NCI-H2196 (cell line): ENCODE measurements around the gene APOA1.
A peak's percentile ranks its signal among the peaks of the same experiment; 100 is the strongest.

ENCODE experiments used
- DNase-seq: peaks from one replicate; lab custom pipeline; 2025; ENCODE audit not compliant: unreplicated experiment; lab: John Stamatoyannopoulos, UW

APOA1 gene

GRCh38 chr11:116791002-116791812 is 46.2 kb downstream of the APOA1 start:
- peak; percentile 61 for DNase-seq

- DNase-seq = no peak
Measured at GRCh38 chr11:116790167-116791001, 47.0 kb downstream of the APOA1 start.

GRCh38 chr11:116788975-116789374 is 48.4 kb downstream of the APOA1 start:
- DNase-seq = no peak

- DNase-seq = no peak
Measured at GRCh38 chr11:116788534-116788933, 48.9 kb downstream of the APOA1 start.

- peak; percentile 76 for DNase-seq
Measured at GRCh38 chr11:116787786-116788486, 49.5 kb downstream of the APOA1 start, which contains the start of gene ZPR1. Gene ZPR1 (minus strand): TSS chr11:116788023. CDS start chr11:116787990, 33 bp downstream.

- no peak for DNase-seq
Measured at GRCh38 chr11:116787436-116787785, 50.0 kb downstream of the APOA1 start.

GRCh38 chr11:116786966-116787365 is 50.5 kb downstream of the APOA1 start:
- DNase-seq = no peak

- no peak for DNase-seq
Measured at GRCh38 chr11:116786326-116786725, 51.1 kb downstream of the APOA1 start.
